ENCODE measurements around the gene GABRR1. TPM values are rescaled to one million over a fixed set of nuclear protein-coding genes. Genes with fewer than 3 reads are reported as not detected.
"Not testable (repeated sequence)": the region's sequence is repeated elsewhere in the genome, so short reads cannot be mapped to it uniquely, and the experiment has no call there.

GABRR1 gene
- total RNA-seq: not detected

DNA sequence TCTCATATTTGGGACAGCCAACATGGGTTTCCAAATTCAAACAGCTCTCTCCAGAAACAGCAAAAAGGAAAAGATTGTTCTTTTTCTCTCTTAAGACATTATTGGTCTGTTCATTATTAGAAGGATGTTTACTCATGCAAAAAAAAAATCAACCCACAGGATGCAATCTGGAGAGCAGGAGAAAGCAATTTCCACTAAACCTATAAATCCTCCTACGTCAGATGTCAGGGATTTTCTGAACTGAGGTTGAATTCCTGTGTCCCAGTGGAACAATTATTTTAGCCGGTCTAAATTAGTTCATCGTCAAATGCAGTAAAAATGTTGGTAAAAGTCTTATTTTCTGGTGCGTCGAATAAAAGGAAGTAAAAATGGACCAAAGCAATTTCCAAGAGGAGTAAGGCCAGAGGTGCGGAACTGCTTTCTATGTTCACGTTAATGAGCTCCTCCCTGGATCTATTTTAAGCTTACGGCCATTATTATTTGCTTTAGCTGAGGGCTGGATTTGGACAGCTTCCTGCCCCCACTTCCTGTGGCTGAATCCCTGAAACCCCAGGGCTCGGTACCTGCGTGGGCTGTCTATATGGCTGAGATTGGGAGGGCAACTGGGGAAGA, at the start of gene GABRR1:
GABRR1 (minus strand) TSS at position 60 of the 612 bp plus-strand sequence; CDS start at position 24, 36 bp downstream.
- no peak for DNase-seq

DNA sequence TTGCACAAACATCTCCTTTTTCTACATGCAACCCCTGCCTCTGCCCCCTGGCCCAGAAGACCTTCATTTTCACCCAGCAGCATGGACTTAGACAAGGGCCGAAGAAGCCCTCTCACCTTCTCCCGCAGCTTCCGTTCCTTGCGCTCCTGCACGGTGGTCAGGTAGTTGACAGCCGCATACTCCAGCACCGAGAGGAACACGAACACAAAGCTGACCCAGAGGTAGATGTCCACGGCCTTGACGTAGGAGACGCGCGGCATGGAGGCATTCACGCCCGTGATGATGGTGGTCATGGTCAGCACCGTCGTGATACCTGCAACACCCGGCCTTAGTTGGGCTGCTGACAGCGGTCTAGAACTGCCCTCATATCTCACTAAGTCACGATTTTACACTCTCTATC, 47.1 kb upstream of the GABRR1 start:
- no peak for DNase-seq

DNA sequence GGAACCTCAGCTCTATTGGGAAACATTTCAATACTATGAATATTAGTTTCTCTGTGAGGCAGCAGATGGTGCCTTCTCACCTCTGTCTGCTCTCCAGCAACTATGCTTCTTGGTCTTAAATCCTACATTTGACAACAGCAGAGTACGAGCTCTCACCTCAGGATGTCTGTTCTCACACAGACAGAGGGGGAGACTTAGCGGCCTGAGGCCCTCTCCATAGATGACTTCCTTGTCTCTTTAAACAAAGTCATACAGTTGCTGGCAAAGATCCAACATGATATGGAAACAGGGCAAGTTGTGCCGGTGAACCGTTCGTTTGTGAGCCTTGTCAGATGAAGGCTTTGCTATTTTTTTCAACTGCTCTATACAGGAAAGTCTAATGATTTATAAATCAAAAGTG, 43.7 kb upstream of the GABRR1 start:
- DNase-seq: no peak

DNA sequence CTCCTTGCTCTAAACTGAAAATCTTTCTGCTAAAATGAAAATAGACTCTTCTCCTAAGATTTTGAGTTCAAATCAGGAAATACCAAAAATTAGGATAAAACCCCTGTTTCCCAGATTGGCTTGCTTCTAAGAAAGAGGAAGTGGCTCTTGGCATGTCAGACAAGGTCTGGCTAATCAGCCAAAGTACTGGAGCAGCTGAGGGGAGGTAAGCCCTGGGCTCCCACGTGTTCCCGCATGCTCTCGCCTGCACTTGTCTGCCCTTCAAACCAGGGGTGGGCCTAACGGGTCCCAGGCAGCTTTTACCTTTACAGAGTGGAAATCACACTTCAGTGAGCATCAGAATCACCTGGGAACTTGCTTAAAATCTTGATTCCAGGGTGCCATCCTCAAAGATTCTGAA, 43.2 kb upstream of the GABRR1 start:
- no peak for DNase-seq

DNA sequence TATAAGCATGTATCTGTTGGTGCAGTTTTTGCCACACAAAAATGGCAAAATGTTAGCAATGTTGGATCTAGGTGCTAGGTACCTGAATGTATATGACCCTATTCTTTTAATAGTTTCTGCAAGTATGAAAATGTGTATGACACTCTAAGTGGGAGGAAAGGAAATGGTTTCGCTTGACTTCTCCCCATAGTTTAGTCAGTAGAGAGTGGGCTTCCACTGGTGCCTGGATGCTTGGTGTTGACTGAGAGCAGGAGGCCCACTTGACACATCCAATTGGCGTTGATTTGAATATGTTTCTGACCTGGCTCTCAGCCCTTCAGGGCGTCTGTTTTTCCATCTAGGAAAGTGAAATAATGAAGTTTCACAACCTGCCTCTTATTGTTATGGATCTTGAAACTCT, 41.8 kb upstream of the GABRR1 start:
- no peak for DNase-seq

DNA sequence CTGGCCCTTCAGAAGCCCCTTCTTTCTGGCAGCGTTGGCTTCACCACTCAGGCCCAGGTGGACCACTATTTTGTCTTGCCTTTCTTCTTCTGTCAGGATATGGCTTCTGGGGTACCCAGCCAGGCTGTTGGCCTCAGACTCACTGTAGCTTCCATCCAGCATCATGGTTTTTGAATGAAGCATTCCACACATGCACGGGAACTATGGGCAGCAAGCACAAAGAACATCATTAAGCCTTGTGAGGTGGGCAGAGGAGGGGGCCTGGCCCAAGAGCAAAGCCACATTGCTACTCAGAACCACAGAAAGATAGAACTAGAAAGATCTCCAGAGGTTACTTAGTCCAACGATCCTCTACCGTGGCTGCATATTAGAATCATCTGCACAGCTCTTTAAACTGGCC, 40.6 kb upstream of the GABRR1 start:
- DNase-seq: no peak

DNA sequence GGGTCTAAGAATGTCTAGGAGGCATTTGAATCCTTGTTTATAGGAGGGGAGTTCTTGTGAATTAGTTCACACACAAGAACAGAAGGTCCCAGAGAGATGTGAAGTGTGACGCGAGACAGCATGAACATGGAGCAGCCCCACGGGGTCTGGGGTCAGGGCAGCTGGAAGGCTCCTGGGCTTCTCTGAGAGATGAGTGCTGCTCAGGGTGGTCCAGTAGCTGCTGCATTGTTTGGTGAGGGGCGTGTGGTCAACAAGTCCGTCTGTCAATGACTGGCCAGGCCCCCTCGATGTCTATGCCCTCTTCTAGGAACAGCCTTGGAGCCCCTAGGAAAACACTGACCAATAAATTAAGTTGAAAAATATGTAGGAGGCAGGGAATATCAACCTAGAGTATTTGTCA, 40.2 kb upstream of the GABRR1 start:
- no peak for DNase-seq

DNA sequence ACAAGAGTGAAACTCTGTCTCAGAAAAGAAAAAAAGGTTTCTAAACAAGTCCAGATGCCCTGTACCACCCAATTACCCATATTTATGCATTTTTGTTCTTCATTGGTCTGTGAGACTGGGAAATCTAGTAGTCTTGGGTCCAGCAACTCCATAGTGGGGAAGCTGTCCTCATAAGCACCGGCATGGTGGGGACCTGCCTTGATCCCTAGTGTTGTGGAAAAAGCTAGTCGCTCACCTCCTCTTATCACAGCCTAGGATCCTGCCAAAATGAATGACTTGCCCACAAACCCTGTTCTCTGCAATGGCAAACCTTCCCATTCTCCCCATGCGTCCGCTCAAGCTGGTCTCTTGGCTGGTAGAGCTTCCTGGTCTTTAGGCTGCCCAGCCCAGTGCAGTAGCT, 38.3 kb upstream of the GABRR1 start:
- no peak for DNase-seq

DNA sequence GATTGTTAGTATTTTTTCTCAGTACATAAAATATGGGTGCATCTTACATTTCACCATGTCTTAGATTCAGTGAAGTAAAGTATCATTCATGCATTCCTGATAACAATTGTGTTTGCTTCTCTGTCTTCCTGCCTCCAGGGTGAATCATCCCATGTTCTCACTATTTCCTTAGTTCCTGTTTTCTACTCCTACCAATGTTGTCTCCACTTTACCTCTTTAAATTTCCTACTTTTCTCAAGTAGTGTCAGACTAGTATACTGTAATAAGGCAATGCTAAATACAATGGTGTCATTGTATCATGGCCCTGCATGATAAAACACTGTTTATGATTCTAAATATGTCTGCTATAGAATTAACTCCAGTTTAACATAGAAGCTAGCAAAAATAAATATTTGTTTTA, 37.4 kb upstream of the GABRR1 start:
- DNase-seq: no peak

DNA sequence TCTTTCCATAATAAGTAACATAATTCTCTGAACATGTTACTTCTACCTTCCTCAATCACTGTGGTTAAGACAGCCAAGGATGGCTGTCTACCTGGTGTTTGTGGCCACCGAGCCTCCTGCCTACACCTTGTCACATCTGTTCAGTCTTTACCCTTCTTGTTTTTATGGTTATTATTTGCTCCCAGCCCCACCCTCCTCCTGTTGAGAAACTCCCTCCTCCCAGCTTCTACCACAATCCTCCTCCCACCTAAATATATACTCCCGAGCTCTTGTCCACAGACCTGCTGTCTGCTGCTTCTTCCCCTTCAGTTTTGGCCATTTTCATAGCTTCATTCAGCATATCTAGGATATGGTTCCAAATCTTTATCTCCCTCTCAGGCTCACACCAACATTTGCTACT, 35.7 kb upstream of the GABRR1 start:
- no peak for DNase-seq

DNA sequence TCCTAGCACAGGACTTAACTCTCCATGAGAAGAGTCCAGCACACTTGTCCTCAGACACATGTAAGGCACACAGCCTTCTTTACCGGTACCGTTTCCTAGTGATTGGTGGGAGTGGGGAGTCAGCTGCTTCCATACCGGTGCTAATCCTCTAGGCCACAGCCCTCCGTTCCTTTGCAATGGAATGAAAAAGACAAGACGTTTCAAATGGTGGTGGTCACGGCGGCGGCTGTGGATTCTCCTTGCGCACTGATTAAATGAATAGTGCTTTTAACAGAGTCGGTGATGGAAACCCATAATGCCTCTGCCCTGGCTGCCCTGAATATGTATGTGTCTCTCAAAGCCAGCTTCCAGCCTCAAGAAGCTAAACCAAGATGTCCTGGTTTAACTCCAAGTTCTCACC, 34.8 kb upstream of the GABRR1 start:
- no peak for DNase-seq

DNA sequence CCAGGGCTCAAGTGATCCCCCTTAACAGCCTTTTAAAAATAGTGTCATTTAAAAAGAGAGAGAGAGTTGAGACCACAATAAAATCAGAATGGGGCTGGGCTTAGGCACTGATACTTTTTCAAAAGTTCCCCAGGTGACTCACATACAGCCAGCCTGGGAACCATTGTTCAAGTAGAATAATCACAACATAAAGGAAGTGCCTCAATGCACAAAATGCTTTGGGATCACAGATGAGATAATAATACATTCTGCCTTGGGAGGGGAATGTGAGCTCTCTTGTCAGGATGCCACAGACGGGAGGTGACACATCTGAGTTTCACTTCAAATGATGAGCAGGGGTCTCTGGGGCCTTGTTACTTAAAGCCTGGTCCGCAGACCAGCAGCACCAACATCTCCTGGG, 34.0 kb upstream of the GABRR1 start:
- DNase-seq: no peak

DNA sequence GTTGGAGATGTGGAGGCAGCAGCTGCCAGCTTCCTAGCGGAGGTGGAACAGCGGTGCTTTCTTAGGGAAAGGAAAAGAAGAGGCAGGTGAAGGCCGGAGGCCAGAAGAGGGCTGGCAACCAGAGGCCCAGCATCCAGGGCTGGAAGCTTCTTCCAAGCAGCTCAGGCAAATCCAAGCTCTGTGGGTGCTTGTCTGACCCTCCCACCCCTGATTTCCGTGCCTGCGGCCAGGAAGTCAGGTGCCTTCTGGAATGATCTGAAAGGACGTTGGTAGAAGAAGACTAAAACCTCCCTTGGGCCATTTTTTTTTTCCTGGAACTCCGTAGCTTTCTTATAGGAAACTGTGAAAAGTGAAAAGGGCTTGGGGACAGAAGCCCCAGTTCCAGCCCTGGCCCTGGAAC, 33.1 kb upstream of the GABRR1 start:
- DNase-seq: no peak

DNA sequence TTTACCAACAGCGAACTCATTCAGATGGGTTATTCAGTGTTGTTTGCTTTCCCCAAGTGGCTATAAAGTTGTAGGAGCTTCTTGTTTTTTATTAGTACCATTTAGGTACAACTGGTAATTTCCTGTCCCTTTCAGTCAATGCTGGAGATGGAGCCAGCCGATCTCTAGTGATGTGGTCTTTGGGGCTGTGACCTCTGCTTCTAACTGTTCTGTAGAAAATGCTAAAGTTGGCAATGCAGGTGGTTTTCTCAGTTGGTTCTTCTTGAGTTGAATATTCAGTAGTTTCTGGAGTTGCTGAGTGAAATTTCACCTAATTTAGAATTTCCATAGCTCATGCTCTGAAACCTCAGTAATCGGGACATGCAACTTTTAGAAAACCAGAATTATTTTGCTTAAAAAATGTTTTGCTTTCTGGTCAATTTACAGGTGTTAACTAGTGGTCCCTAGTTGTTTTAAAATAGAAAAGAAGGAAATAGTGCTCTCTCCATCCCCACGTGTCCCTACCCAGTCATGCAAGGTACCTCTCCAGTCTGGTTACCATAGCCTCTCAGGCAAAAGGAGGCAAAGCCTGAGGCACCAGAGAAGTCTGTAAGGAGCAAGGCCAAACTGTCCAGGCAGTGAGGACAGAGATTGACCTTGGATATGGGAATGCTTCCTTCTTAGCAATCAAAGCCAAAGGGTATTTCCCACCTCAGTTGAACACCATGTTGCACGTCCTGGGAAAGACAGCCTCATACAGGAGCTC, 27.3 kb upstream of the GABRR1 start:
- no peak for DNase-seq

DNA sequence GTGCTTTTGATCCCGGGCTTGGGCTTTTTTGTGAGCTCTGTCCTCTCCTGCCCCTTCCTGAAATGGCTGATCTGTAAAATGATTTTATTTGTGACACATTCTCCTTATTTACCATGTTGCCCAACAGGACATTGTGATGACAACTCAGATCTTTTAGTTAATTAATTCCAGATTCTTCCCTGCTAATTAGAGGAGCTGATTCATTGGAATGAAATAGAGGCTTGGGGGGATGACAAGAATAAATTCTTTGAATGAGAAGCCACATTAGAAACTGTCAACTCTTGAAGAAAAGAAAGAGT, 26.1 kb upstream of the GABRR1 start:
- no peak for DNase-seq

DNA sequence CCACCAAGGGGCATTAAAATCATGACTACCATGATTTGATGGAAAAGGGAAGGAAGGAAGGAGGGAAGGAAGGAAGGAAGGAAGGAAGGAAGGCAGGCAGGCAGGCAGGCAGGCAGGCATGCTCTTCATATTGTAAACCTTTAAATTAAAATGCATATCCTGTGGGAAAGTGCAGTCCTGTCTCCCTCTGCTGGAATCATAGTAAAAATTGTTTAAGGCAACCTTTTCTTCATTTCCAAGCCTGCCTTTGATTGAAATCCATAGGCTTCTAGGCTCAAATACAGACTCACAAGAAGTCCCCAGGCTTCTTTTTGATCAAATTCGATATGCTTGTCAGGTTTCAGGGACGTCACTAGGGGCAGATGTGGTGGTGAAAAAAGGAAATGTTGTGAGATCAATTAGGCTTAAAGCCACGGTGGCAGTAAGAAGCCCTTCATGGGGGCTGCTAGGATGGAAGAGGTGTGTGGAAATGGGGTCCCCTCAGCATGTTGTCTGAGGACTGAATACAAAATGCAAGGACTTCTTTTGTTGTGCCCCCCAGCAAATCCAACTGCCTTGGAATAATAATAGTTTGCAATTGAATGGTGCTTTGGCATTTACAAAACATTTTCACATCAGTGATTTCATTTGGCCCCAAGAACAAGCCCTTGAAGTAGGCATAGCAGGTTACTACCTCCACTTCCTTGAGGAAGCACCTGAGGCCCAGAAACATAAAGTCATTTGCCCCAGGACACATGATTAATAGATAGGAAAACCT, 25.6 kb upstream of the GABRR1 start:
- no peak for DNase-seq

DNA sequence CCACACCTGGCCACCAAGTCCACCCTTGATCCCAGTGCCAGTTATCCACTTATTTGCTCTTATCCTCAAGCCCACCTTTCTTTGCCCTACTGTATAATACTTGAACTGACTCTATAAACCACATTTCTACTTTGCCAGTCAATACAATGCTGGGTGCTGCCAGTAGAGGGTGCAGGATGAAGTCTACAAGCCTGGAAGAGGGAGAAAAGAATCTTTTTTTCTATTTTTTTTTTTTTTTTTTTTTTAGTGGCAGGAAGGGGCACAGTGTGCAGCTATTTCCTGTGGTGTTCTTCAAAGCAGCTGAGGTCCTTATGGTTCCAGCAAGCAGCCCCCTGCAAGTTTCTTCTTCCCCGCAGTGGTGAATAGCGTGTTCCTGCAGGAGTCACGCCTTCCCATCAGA, 22.2 kb upstream of the GABRR1 start:
- no peak for DNase-seq

DNA sequence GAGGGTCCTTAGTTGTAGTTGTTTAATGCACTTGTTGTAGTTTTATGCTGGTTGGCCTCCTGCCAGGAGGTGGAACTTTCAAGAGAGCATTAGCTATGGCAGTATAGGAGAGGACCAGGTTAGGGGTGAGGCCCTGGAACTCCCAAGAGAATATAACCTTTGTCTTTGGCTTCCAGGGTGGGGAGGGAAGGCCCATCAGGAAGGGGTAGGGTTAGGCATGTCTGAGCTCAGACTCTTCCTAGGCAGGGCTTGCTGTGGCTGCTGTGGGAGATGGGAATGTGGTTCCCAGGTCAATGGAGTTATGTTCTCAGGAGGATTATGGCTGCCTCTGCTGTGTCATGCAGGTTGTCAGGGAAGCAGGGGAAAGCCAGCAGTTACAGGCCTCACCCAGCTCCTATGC, 20.0 kb upstream of the GABRR1 start:
- no peak for DNase-seq

DNA sequence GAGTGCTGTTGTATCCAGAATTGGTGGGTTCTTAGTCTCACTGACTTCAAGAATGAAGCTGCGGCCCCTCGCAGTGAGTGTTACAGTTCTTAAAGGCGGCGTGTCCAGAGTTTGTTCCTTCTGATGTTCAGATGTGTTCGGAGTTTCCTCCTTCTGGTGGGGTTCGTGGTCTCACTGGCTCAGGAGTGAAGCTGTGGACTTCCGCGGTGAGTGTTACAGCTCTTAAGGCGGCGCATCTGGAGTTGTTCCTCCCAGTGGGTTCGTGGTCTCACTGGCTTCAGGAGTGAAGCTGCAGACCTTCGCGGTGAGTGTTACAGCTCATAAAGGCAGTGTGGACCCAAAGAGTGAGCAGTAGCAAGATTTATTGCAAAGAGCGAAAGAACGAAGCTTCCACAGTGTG, 16.4 kb upstream of the GABRR1 start:
- DNase-seq: not testable (repeated sequence)

DNA sequence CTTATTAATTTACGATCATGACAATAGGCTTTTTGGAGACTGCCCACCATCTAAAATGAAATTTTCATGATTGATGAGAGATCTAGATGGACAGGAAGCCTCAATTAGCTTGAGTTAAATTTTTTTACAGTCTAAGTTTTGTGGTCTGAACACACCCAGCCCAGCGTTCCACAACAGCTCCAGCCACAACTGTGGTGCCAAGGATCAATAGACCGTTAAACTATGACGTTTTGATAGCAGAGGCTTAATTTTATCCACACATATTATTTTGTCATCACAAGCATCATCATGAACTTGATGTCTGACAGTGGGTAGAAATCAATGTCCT, 5.5 kb upstream of the GABRR1 start:
- no peak for DNase-seq

DNA sequence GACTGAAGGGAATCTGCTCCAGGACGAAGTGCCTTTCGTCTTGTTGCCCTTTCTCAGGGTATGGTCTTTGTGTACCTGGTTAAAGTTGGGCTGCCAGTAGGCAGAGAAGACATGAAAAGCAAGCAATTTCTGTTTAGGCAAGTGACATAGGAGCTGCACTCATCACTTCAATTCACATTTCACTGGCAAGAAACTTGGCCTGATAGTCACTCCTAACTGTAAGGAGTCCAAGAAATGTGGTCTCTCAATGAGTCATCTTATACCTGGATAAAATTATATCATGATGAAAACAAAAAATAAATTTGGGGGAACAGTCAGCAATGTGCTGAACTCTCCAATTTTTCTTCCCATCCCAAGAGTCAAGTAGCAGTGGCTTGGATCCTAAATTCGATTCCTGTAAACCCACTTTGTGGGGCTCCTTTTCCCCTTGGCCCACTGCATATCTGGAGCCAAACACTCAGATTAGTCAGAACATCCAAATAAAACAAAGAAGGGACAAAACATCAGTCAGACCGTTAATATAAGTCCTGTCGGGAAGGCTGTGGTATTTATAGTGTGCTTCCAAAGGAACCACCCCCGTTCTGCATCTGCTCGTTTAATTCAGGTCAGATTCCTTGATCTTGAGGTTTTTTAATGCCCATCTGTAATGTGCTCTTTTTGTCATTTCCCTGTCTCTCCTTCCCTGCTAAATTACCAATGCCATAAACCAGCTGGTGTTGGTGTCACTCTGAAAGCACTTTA, 5.0 kb upstream of the GABRR1 start:
- DNase-seq: no peak

DNA sequence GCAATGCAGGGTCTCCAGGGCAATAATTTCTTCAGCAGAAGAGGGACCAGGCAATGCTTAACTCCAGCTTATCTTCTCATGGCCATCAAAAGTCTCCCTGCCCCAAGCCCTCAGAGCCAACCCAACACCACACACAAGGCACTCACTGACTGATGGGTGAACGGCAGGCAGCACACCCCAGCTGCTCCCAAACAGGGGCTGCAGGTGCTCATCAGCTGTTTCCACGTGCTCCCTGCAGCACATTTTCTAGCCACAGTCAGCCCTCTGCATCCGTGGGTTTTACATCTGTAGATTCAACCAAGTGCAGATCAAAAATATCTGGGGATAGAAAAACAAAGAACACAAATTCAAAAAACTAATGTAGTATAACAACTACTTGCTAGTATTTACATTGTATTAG, 4.0 kb upstream of the GABRR1 start:
- DNase-seq: no peak

DNA sequence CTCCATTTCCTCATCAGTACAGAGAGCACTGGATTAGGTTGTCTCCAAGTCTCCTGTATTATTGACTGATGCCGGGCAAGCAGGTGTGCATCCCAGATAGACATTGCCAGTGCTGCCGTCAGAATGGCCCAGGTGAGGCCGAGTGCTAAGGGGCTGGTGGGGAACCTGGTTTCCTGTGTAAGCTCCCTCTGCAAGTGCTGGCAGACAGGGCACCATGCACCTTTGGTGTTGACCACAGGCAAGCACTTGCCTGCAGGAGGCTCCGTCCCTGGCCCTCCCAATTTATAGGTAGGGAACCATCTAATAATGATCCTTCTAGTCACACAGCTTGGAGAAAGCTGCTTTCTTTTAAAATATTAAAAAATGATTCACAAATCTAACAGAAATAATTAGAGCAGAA, 747 bp downstream of the GABRR1 start:
- no peak for DNase-seq

Data from occipital lobe (tissue), 2 donors.